GM19043 (cell line): ENCODE results near the gene HK1.
"Not testable (repeated sequence)": the region's sequence is repeated elsewhere in the genome, so short reads cannot be mapped to it uniquely, and the experiment has no call there.

Experiments
- ATAC-seq: cut with Tn5 transposase; IDR thresholded peaks from one replicate; pipeline ENCODE4 v1.9.1; 2021; ENCODE audit warnings: low read depth; ENCODE audit not compliant: unreplicated experiment

HK1 gene

DNA sequence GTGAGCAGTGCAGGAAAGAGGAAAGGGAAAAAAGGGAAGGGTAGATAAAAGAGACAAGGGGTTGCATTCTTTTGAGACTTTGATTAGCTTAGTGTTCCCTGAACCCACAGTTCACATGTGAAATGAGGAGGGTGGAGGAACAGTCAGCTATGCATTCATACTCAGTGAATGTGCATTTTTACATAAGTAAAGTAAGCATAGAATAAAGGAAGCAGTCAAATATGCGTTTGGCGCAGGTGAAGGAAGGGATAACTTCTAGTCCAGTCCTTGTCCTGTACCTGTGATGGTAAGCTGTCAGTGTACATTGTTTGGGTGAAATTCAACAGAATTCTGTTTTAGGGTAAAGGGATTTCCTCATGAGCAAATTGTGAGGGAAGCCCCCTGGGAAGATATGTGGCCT lies 28.1 kb downstream of the HK1 start:
- ATAC-seq, result no peak

DNA sequence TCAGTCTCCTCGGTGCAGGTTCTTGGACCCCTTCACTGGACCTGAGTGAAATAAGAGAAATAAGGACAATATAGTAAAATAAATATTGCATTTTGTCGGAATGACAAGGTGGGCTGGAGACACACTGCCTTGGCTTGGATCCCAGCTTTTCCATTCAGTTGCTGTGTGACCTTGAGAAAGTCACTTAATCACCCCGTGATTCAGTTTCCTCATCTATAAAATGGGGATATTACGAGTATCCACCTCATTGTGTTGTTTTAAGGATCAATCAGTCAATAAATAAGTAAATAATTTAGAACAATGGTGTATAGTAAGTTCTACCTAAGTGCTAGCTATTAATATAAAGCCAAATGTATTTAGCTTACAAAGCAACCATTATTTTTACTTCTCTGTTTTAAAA lies 29.1 kb downstream of the HK1 start:
- ATAC-seq, result no peak

- ATAC-seq, result not testable (repeated sequence)
These were observed 30.0 kb downstream of the HK1 start for GRCh38 chr10:69308304-69308703.

GRCh38 chr10:69311309-69311708 lies 33.0 kb downstream of the HK1 start:
- no peak for ATAC-seq

DNA sequence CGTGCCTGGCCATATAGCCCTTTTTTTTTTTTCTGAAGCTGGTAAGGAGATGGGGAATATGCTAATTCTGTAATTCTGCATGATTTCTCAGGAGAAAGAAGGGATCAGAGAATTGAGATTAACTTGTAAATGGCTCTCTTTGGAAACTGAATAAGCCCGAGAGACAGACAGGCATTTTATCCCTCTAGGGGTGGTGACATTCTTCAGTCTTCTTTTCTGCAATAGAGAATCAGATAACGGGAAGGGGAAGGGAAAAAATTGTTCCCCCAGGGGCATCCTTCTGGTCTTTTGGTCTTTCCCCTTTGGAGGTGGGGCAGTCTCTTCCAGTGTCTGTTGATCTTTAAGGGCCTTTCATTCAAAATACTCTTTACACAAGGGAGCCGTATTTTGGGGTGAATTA lies 34.2 kb downstream of the HK1 start:
- ATAC-seq, result no peak

- ATAC-seq, result no peak
These were observed 36.8 kb downstream of the HK1 start for GRCh38 chr10:69315100-69315542.

DNA sequence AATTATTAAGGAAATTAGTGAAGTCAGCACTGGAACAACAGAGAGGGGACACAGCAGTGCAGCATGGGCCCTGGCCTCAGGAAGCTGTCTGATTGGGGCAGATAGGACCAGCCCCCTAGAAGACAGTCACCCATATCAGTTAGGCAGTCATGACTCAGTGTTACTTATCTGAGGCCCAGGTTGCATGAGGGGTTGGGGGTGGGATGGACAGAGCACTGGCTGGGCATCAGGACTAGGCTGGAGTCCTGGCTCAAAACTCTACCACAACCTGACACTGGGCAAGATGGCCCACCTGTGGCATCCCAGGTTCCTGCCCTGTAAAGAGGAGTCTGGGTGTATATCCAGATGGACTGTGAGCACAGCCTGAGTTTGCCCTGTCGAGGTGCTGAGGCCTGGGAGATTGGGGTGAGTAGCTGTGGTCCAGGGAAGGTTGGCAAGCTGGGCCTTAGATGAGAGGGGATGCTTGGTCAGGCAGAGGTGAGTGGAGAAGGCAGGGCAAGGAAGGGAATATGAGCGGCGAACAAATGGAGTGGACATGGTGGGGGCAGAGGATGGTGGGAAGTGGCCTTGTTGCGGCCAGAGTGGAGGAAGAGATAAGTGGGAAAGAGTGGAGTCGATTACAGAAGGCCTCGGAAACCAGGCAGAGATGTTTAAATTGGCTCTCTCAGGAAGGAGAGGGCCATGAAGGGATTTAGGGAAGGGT lies 37.5 kb downstream of the HK1 start:
- no peak for ATAC-seq

DNA sequence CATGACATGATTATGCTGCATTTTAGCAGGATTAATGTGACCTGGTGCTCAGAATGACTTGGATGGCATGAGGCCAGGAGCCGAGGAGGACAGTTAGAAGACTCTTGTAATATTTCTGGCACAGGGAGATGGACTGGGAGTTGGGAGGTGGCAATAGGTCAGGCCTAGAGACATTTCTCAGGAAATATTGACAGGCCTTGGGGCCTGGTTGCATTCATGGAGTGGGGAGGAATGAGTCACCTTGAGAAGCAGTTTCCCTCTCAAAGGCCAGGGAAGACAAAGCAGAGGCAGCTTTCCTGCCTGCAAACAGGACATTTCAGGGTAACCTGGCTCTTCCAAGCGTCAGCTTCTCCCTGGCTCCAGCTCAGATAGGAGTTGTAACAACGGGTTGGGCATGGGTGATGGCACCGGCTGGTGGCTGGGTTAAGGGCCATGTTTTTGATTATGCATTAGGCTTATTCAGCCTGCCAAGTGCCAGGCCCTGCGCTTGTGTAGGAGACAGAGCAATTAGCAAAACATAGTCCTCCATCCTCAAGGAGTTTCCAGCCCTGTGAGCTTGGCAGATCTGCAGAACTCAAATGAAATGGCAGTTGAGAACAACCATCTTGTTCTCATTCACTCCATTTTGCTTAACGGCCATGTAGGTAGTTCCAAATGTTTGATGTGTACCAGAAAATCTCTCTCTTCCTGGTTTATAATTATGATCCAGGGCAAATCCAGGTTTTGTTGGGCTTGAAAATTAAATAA lies 38.2 kb downstream of the HK1 start:
- no peak for ATAC-seq

DNA sequence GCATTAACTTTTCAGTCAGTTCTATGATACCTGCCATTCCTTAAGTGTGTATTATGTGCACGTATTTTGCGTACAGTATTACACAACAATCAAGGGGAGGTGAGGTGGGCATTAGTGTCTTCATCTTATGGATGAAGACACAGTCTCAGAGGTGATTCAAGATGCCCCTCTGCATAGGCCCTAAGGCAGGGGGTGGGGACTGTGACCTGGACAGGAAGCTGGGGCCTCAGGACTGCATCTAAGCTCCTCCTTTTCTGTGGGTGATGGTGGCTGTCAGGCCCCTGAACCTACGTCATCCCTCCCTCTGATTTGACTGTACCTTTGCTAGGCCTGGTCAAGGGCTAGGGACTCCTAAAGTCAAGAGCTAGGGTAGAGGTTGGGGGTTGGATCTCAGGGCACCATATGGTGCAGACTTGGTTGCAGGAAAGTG lies 38.9 kb downstream of the HK1 start:
- ATAC-seq, result peak; percentile 46

GRCh38 chr10:69317626-69318105 lies 39.4 kb downstream of the HK1 start:
- ATAC-seq, result no peak

GRCh38 chr10:69318106-69318866 lies 40.0 kb downstream of the HK1 start:
- peak; percentile 81 for ATAC-seq

DNA sequence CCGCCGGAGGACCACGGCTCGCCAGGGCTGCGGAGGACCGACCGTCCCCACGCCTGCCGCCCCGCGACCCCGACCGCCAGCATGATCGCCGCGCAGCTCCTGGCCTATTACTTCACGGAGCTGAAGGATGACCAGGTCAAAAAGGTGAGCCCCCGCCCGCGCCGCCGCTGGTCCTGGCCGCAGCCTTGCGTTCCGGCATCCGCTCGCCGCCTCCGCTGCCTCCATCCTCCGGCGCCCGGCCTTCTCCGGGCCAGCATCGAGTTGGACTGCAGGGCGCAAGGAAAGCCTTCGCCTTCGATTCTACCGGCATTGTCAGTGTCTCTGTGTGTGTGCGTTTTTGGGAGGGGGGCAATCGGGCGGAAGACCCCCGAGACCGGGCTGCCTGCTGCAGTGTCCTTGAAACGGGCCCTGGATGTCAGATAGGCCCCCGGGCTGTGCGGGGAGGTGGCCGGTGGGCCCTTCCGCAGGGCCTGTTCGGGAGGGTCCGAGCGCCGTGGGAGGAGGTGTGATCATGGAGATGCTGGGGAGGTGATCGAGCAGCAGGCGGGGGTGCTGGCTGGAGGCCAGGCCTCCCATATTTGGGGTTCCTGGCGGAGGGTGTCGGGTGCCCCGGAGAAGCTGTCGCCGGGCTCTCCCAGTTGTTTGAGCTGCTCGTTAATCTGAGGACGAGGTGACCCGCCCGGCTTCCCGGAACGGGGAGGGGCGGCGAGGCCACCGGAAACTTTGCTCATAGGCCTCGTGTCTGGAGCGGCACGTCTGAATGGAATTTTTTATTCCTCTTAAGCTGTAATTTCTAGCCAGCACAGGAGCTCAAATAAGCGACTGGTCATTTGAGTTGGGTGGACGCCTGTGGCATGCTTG lies 40.8 kb downstream of the HK1 start:
- peak; percentile 12 for ATAC-seq

DNA sequence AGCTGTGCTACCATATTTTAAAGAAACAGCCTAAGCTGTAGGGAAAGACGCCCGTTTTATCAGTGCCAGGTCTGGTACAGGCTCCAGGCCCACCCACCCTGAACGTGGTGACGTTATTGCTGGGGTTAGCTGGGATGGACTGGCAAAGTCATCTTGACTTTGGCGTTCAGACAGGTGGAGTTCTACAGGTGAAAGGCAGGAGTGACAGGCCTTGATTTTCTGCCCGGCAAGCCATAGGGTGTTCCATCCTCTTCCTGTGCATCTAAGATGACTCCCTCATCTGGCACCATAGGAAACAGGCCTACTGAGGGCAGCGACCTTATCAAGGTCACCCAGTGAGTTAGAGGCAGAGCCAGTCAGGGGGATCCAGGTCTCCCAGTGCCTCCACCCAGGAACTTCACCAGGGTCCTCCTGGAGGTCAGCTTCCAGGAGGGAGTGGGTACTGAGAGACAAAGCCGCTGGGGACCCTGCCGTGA lies 41.6 kb downstream of the HK1 start:
- ATAC-seq, result no peak

DNA sequence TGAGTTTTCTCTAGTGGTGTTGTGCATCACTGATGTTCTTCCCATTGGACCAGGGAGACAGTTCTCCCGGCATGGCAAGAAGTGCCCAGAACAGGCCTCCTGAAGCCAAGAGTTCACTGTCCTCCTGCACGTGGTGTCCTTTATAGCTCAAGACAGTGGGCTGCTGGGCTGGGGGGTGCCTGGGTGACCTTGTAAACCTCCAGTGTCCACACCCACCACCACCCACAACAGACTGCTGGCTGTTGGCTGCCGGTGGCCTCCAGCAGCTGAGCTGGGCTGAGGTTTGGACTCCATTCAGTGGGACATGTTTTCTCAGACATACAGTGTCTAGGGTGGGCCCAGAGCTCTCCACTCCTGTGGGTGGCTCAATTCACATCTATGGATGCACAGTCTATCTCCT lies 42.2 kb downstream of the HK1 start:
- no peak for ATAC-seq

GRCh38 chr10:69321039-69321715 lies 42.9 kb downstream of the HK1 start:
- no peak for ATAC-seq

- ATAC-seq, result no peak
These were observed 43.6 kb downstream of the HK1 start for GRCh38 chr10:69321865-69322264.

DNA sequence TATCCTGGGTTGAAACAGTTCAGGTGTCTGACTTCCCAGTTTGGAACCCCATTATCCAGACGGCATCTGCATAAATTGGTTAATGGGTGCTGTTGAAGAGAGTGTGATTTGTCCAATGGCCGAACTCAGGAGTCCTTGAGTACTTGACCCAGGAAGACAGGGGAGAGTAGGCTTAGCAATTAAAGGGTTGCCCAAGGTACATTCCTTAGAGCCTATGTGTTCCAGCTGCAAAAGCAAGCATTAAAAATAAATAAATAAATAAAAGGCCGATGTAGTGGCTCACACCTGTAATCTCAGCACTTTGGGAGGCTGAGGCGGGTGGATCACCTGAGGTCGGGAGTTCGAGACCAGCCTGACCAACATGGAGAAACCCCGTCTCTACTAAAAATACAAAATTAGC lies 44.0 kb downstream of the HK1 start:
- ATAC-seq, result not testable (repeated sequence)

DNA sequence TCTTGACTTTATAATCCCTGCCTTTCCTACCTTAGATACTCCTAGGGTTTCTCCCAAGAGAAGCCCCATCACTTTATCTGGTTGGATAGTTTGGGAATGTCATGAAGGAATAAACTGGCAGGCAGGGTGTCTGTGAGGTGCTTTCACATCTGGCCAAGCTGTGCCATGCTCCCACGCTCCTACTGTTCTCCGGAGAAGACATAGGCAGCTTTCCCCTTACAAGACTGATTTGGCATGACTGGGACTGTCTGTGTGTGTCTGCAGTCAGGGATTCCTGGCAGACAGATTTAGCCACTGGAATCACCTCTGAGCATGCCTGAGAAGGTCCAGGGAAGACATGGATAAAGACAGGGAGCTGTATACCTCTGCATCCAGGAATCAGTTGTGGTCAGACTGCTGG lies 45.3 kb downstream of the HK1 start:
- no peak for ATAC-seq

DNA sequence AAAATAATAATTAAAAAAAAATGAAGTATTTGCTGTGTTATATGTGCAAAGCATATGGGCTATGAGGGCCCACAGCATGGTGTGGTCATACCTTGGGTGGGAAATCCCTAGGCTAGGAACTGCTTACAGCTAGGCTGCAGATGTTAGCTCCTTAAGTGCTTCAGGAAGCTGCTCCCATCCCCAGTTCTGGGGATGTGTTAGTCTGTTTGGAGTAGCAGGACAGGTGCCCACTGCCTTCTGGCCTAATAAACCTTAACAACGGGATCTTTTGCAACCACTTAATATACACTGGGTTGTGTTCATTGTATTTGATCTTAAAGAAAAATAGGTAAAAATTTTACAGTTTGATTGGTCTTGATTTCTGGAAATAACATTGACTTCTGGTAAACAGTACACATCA lies 46.3 kb downstream of the HK1 start:
- no peak for ATAC-seq
